ENCODE data around the gene RNF152.

Gene RNF152

DNA sequence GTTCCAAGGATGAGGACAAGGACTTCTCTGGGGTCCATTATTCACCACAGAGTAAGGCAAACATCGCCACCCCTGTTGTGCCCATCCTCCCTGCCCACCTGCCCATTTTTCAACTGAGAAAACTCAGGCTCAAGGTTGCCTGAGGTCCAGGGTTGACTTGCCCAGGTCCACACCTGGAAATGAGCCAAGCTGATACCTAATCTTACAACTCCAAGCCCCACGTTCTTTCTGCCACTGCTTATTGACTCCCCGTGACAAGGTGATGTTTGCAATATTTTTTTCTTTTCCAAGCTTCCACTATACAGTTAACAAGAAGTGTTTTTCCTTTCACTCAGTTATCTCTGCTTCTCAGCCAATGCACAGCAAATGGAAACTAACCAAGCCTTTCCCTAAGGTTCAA is 39.0 kb downstream of the RNF152 start:
- Histone ChIP-seq H3K4me3 (ENCODE audit: low read depth, low read length) (no peak overlapping the region), H3K27ac (ENCODE audit: extremely low read depth, low read depth, low read length) (no peak overlapping the region), H3K4me1 (ENCODE audit: control insufficient read depth, insufficient read depth, low read length) (peaks cover 3% of the 10 kb centered on the region), H3K9me3 (ENCODE audit: control insufficient read depth, insufficient read depth, low read depth, low read length) (no peaks in the 10 kb centered on the region), H3K36me3 (ENCODE audit: control insufficient read depth in 2 of 2, insufficient read depth in 1 of 2, low read length in 2 of 2) (no peaks in the 10 kb centered on the region)
- no peak for TF ChIP-seq ZNF76 (tag by site-specific recombination; IDR thresholded peaks at IDR 0.05; ENCODE audit: borderline replicate concordance, low read depth)
- no peak for TF ChIP-seq OVOL3 (tag by site-specific recombination; IDR thresholded peaks at IDR 0.05)
- no peak for TF ChIP-seq ZNF174 (tag by site-specific recombination; IDR thresholded peaks at IDR 0.05)
- no peak for TF ChIP-seq SALL2 (tag by site-specific recombination; IDR thresholded peaks at IDR 0.05; ENCODE audit: borderline replicate concordance)
- TF ChIP-seq ZNF366 (tag by site-specific recombination; conservative IDR thresholded peaks at IDR 0.05), result no peak
- no peak for TF ChIP-seq ZNF121 (tag by site-specific recombination; IDR thresholded peaks at IDR 0.05)
- no peak for TF ChIP-seq ZNF571 (tag by site-specific recombination; IDR thresholded peaks at IDR 0.05)
- TF ChIP-seq ZNF610 (tag by site-specific recombination; IDR thresholded peaks at IDR 0.05; ENCODE audit: borderline replicate concordance), result no peak
- TF ChIP-seq IKZF3 (tag by site-specific recombination; IDR thresholded peaks at IDR 0.05), result no peak
- TF ChIP-seq ZNF776 (tag by site-specific recombination; IDR thresholded peaks at IDR 0.05; ENCODE audit: borderline replicate concordance), result no peak
- TF ChIP-seq ZSCAN30 (tag by site-specific recombination; IDR thresholded peaks at IDR 0.05), result no peak
- TF ChIP-seq REPIN1 (tag by site-specific recombination; IDR thresholded peaks at IDR 0.05; ENCODE audit: low read depth), result no peak
- TF ChIP-seq ZNF549 (tag by site-specific recombination; IDR thresholded peaks at IDR 0.05), result no peak
- POLR2A ChIA-PET, result no interaction called here
- CTCF ChIA-PET, result no interaction called here

- Histone ChIP-seq H3K27ac (ENCODE audit: extremely low read depth, low read depth, low read length) (no peak overlapping the region), H3K9me3 (ENCODE audit: control insufficient read depth, insufficient read depth, low read depth, low read length) (no peaks in the 10 kb centered on the region), H3K4me3 (ENCODE audit: low read depth, low read length) (no peak overlapping the region), H3K36me3 (ENCODE audit: control insufficient read depth in 2 of 2, insufficient read depth in 1 of 2, low read length in 2 of 2) (no peaks in the 10 kb centered on the region), H3K4me1 (ENCODE audit: control insufficient read depth, insufficient read depth, low read length) (peaks cover 3% of the 10 kb centered on the region)
- POLR2A ChIA-PET, result interaction anchor here (0.5 to 0.6 kb wide), 2 partner anchors 15 to 226 kb away, joined by 3 to 4 read pairs; no protein-coding TSS in a partner anchor
- CTCF ChIA-PET, result interaction anchor here (0.6 kb wide), 1 partner anchor 279 kb away, joined by 3 read pairs; no protein-coding TSS in a partner anchor
- TF ChIP-seq OVOL3 (tag by site-specific recombination; IDR thresholded peaks at IDR 0.05) (no peak), ZNF692 (tag by site-specific recombination; IDR thresholded peaks at IDR 0.05) (no peak), ZNF473 (tag by site-specific recombination; IDR thresholded peaks at IDR 0.05) (no peak), ZNF341 (tag by site-specific recombination; IDR thresholded peaks at IDR 0.05; ENCODE audit: low read depth) (no peak), BCL11A (tag by site-specific recombination; IDR thresholded peaks at IDR 0.05; ENCODE audit: low read depth) (no peak), MEIS1 (CRISPR knock-in tag; IDR thresholded peaks at IDR 0.05; ENCODE audit: borderline replicate concordance) (no peak), PATZ1 (tag by site-specific recombination; IDR thresholded peaks at IDR 0.05) (no peak), ZNF302 (tag by site-specific recombination; IDR thresholded peaks at IDR 0.05; ENCODE audit: low read depth) (no peak), ZNF513 (tag by site-specific recombination; IDR thresholded peaks at IDR 0.05) (no peak), GLI2 (tag by site-specific recombination; IDR thresholded peaks at IDR 0.05; ENCODE audit: borderline replicate concordance, low read depth) (no peak), AEBP2 (tag by site-specific recombination; IDR thresholded peaks at IDR 0.05; ENCODE audit: borderline replicate concordance) (no peak), ZNF555 (tag by site-specific recombination; conservative IDR thresholded peaks at IDR 0.05) (no peak), ZNF777 (tag by site-specific recombination; IDR thresholded peaks at IDR 0.05; ENCODE audit: borderline replicate concordance) (no peak), KLF7 (tag by site-specific recombination; IDR thresholded peaks at IDR 0.05; ENCODE audit: borderline replicate concordance) (no peak)
- TF ChIP-seq, protein P1, sequence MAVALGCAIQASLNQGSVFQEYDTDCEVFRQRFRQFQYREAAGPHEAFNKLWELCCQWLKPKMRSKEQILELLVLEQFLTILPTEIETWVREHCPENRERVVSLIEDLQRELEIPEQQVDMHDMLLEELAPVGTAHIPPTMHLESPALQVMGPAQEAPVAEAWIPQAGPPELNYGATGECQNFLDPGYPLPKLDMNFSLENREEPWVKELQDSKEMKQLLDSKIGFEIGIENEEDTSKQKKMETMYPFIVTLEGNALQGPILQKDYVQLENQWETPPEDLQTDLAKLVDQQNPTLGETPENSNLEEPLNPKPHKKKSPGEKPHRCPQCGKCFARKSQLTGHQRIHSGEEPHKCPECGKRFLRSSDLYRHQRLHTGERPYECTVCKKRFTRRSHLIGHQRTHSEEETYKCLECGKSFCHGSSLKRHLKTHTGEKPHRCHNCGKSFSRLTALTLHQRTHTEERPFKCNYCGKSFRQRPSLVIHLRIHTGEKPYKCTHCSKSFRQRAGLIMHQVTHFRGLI (tag by site-specific recombination; IDR thresholded peaks at IDR 0.05), result no peak
These were observed 40.3 kb downstream of the RNF152 start for GRCh38 chr18:61852496-61852895.

All from HEK293 (cell line).